Mucosa of descending colon (tissue), 3 donors: ENCODE measurements around the gene RAB44. TPM values are rescaled to one million over a fixed set of nuclear protein-coding genes. Genes with fewer than 3 reads are reported as not detected.

Experiments used
- ATAC-seq: fragments of 200-7000 bp; cut with Tn5 transposase; one replicate; pipeline ENCODE4 v1.9.1; 2020; ENCODE audit warnings: mild to moderate bottlenecking, moderate library complexity
- DNase-seq, 3 donors: peaks; one replicate each; pipeline ENCODE4 v3.0.0-alpha.2; 2020
- H3K36me3 ChIP-seq: fragments of 200-600 bp; one replicate; pipeline ENCODE4 v1.8.0; 2021; ENCODE audit warnings: low read depth, mild to moderate bottlenecking
- H3K4me1 ChIP-seq: fragments of 200-600 bp; one replicate; pipeline ENCODE4 v1.8.0; 2021; ENCODE audit warnings: low read depth, mild to moderate bottlenecking
- H3K4me3 ChIP-seq: fragments of 200-600 bp; one replicate; pipeline ENCODE4 v1.8.0; 2021; ENCODE audit warnings: mild to moderate bottlenecking
- H3K9me3 ChIP-seq: fragments of 200-600 bp; one replicate; pipeline ENCODE4 v1.8.0; 2021; ENCODE audit warnings: mild to moderate bottlenecking
- CTCF ChIP-seq: fragments of 200-600 bp; IDR thresholded peaks from one replicate; pipeline ENCODE4 v1.8.0; 2022; ENCODE audit warnings: antibody characterized with exemption, mild to moderate bottlenecking
- intact Hi-C, 2 donors: fragments of 100-400 bp; cut with DNase I in 1 of 2; cut with micrococcal nuclease in 1 of 2; formaldehyde crosslinking; loops; one replicate each; pipeline versions ENCODE4 v1.11.0 to v1.11.1; 2022; cut with DNase I, micrococcal nuclease
- total RNA-seq, 3 donors: library from RNA; stranded (reverse); fragmentation: NEBNext Ultra II Directional in 2 of 3; extraction: Animal tissue kit (Norgen Biotek cat#: 25700) in 2 of 3; gene quantifications; one replicate each; pipeline versions ENCODE4 v1.2.1 to v1.2.4, GENCODE V29; 2021 to 2023
- donor health status: DM: no; HTN: no; CAD: no; lungs with moderate emphysema.
- donor health status: DM: no; HTN: no; CAD: no.
- donor health status: DM: no; HTN: yes; CAD: no.

The RAB44 gene
- total RNA-seq, 3 donors from 2014 or later: 0.32 to 0.53 (median 0.32) TPM

- Histone ChIP-seq H3K9me3 (no peaks in the 10 kb centered on the region), H3K4me1 (peaks cover 5% of the 10 kb centered on the region), H3K36me3 (no peaks in the 10 kb centered on the region), H3K4me3 (no peak overlapping the region)
- ATAC-seq (no peak), DNase-seq (no peak)
- intact Hi-C loops: no loop called here
- TF ChIP-seq CTCF: no peak
These were observed 20.9 kb downstream of the RAB44 start for GRCh38 chr6:36718560-36718959.

GRCh38 chr6:36719126-36719525, 21.5 kb downstream of the RAB44 start:
- no peak for DNase-seq
- peaks cover 5% of the 10 kb centered on the region for H3K4me1 ChIP-seq
- intact Hi-C loops: no loop called here
- H3K36me3 ChIP-seq: no peaks in the 10 kb centered on the region
- no peaks in the 10 kb centered on the region for H3K9me3 ChIP-seq
- no peak for TF ChIP-seq CTCF
- no peak overlapping the region for H3K4me3 ChIP-seq
- no peak for ATAC-seq

GRCh38 chr6:36720251-36721141, 22.9 kb downstream of the RAB44 start:
- DNase-seq (no peak), ATAC-seq (peak; percentile 17)
- intact Hi-C loops: no loop called here
- Histone ChIP-seq H3K4me1 (peaks cover 5% of the 10 kb centered on the region), H3K36me3 (no peaks in the 10 kb centered on the region), H3K9me3 (no peaks in the 10 kb centered on the region), H3K4me3 (no peak overlapping the region)
- no peak for TF ChIP-seq CTCF

GRCh38 chr6:36721369-36722140, 23.9 kb downstream of the RAB44 start:
- no peaks in the 10 kb centered on the region for H3K9me3 ChIP-seq
- peaks cover 5% of the 10 kb centered on the region for H3K4me1 ChIP-seq
- ATAC-seq: no peak
- H3K4me3 ChIP-seq: no peak overlapping the region
- TF ChIP-seq CTCF: no peak
- intact Hi-C loops: no loop called here
- DNase-seq: no peak
- no peaks in the 10 kb centered on the region for H3K36me3 ChIP-seq

DNA sequence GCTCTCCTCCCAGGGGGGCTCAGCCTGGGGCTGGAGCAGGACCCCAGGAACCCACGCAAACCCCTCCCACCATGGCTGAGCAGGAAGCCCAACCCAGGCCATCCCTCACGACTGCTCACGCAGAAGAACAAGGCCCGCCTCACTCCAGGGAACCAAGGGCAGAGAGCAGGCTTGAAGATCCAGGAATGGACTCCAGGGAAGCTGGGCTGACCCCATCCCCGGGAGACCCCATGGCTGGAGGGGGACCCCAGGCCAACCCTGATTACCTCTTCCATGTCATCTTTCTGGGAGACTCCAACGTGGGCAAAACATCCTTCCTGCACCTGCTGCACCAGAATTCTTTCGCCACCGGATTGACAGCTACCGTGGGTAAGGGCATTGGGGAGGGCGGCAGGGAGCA, 24.7 kb downstream of the RAB44 start:
- no peak for DNase-seq
- no peak for TF ChIP-seq CTCF
- H3K36me3 ChIP-seq: no peaks in the 10 kb centered on the region
- no peak overlapping the region for H3K4me3 ChIP-seq
- H3K4me1 ChIP-seq: no peaks in the 10 kb centered on the region
- intact Hi-C loops: no loop called here
- H3K9me3 ChIP-seq: no peaks in the 10 kb centered on the region
- ATAC-seq: no peak
